HG02588 (cell line): ENCODE data around the gene OR2T1.
"Not testable (repeated sequence)": the region's sequence is repeated elsewhere in the genome, so short reads cannot be mapped to it uniquely, and the experiment has no call there.

Experiments
- ATAC-seq: cut with Tn5 transposase; IDR thresholded peaks from one replicate; pipeline ENCODE4 v1.9.1; 2021; ENCODE audit warnings: mild to moderate bottlenecking, moderate library complexity; ENCODE audit not compliant: unreplicated experiment

The OR2T1 gene

GRCh38 chr1:248402748-248403147 is at the start of gene OR2T1:
Gene OR2T1, plus strand, starts transcription at chr1:248403048. Its CDS starts 3,100 bp downstream, at chr1:248406148.
- no peak for ATAC-seq

GRCh38 chr1:248359415-248359814 is 43.4 kb upstream of the OR2T1 start:
- no peak for ATAC-seq

- ATAC-seq, result no peak
These were observed 41.6 kb upstream of the OR2T1 start, which contains the start of gene OR2T4 for GRCh38 chr1:248361121-248361715. Gene OR2T4, plus strand, starts transcription at chr1:248361665. Its CDS starts 0 bp downstream, at chr1:248361665.

- no peak for ATAC-seq
These were observed 36.2 kb upstream of the OR2T1 start for GRCh38 chr1:248366609-248367008.

- peak; percentile 62 for ATAC-seq
These were observed 30.5 kb upstream of the OR2T1 start for GRCh38 chr1:248372394-248372793.

GRCh38 chr1:248373761-248374160 is 29.1 kb upstream of the OR2T1 start:
- no peak for ATAC-seq

GRCh38 chr1:248375446-248375845 is 27.4 kb upstream of the OR2T1 start, which contains the start of gene OR2T6:
Gene OR2T6, plus strand, starts transcription at chr1:248375746. Its CDS starts 11,863 bp downstream, at chr1:248387609.
- no peak for ATAC-seq

GRCh38 chr1:248376916-248377315 is 25.9 kb upstream of the OR2T1 start:
- ATAC-seq, result no peak

- no peak for ATAC-seq
These were observed 22.0 kb upstream of the OR2T1 start for GRCh38 chr1:248380854-248381253.

- ATAC-seq, result no peak
These were observed 14.4 kb upstream of the OR2T1 start for GRCh38 chr1:248388426-248388825.

- no peak for ATAC-seq
These were observed 9.8 kb upstream of the OR2T1 start for GRCh38 chr1:248393050-248393449.

- ATAC-seq, result no peak
These were observed 1.2 kb downstream of the OR2T1 start for GRCh38 chr1:248404024-248404423.

GRCh38 chr1:248406721-248407692 is 4.2 kb downstream of the OR2T1 start:
- ATAC-seq, result peak; percentile 63

- ATAC-seq, result no peak
These were observed 13.4 kb downstream of the OR2T1 start for GRCh38 chr1:248416226-248416625.

- no peak for ATAC-seq
These were observed 15.0 kb downstream of the OR2T1 start for GRCh38 chr1:248417854-248418253.

GRCh38 chr1:248421384-248421783 is 18.5 kb downstream of the OR2T1 start:
- ATAC-seq, result no peak

- peak; percentile 41 for ATAC-seq
These were observed 24.8 kb downstream of the OR2T1 start for GRCh38 chr1:248427526-248428191.

GRCh38 chr1:248428192-248428533 is 25.3 kb downstream of the OR2T1 start:
- ATAC-seq, result peak; percentile 94

- ATAC-seq, result not testable (repeated sequence)
These were observed 28.8 kb downstream of the OR2T1 start for GRCh38 chr1:248431683-248432082.

- peak; percentile 37 for ATAC-seq
These were observed 29.4 kb downstream of the OR2T1 start for GRCh38 chr1:248432201-248432600.

- not testable (repeated sequence) for ATAC-seq
These were observed 31.1 kb downstream of the OR2T1 start for GRCh38 chr1:248433811-248434415.
